Measurements from ENCODE around the gene PTPN11. TPM values are rescaled to one million over a fixed set of nuclear protein-coding genes. Genes with fewer than 3 reads are reported as not detected.

PTPN11 gene
- total and polyA plus RNA-seq, 2 of the 8 experiments (the other 6 are each of a cell fraction or from before 2014, with no cell fraction given) = 28.3 to 133 TPM

DNA sequence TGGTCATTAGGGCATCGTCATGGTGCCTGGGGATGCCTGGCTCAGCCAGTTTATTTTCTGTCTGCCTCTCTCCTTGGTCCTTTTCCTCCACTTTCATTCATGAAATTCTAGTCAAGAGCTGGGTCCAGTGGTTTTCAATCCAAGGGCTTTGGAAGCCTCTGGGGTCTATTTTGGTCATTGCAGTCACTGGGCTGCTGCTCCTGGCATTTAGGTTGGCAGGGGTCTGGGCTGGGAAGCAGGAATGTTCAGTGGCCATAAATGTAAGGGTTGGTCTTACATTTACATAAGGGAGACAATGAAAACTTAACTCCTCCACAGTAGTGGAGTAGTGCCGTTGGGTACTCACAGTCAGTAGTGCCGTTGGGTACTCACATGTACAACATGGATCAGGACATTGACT, 48.1 kb downstream of the PTPN11 start (continued):
- TF ChIP-seq YY1 (IDR thresholded peaks at IDR 0.05; ENCODE audit: low read depth, low read length) (no peak), CHD7 (IDR thresholded peaks at IDR 0.05; ENCODE audit: insufficient replicate concordance, low read length) (no peak), RXRA (IDR thresholded peaks at IDR 0.05; ENCODE audit: insufficient read depth, low read depth, low read length) (no peak), CBX5 (IDR thresholded peaks at IDR 0.05; ENCODE audit: low read depth, low read length) (no peak), ASH2L (IDR thresholded peaks at IDR 0.05; ENCODE audit: low read length) (no peak)
